Measurements from ENCODE around the gene MSH5. TPM values are rescaled to one million over a fixed set of nuclear protein-coding genes. Genes with fewer than 3 reads are reported as not detected.
A peak's percentile ranks its signal among the peaks of the same experiment; 100 is the strongest.

Gene MSH5
- total and polyA plus RNA-seq, 2 experiments from 2014 or later: 7.4 to 39.4 TPM

DNA sequence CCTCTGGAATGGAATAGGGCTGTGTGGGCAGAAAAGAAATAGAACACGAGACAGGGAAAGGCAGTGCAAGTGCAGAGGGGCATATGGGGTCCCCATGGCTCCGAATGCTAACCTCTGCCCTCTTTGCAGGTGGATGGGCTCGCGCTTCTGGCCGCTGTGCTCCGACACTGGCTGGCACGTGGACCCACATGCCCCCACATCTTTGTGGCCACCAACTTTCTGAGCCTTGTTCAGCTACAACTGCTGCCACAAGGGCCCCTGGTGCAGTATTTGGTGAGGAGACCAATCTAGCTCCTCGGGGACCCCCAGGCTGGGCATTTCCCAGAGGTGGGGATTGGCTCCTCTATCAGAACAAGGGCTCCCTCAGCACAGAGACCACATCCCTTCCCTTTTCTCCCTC lies 21.5 kb downstream of the MSH5 start:
- Histone ChIP-seq H3K9me3 (ENCODE audit: low read depth) (no peaks in the 10 kb centered on the region), H3K36me3 (no peaks in the 10 kb centered on the region), H3K4me3 (no peak overlapping the region), H3K27ac (no peak overlapping the region), H3K27me3 (no peaks in the 10 kb centered on the region), H3K4me1 (ENCODE audit: low read depth) (peaks cover 5% of the 10 kb centered on the region)
- TF ChIP-seq, protein P1, sequence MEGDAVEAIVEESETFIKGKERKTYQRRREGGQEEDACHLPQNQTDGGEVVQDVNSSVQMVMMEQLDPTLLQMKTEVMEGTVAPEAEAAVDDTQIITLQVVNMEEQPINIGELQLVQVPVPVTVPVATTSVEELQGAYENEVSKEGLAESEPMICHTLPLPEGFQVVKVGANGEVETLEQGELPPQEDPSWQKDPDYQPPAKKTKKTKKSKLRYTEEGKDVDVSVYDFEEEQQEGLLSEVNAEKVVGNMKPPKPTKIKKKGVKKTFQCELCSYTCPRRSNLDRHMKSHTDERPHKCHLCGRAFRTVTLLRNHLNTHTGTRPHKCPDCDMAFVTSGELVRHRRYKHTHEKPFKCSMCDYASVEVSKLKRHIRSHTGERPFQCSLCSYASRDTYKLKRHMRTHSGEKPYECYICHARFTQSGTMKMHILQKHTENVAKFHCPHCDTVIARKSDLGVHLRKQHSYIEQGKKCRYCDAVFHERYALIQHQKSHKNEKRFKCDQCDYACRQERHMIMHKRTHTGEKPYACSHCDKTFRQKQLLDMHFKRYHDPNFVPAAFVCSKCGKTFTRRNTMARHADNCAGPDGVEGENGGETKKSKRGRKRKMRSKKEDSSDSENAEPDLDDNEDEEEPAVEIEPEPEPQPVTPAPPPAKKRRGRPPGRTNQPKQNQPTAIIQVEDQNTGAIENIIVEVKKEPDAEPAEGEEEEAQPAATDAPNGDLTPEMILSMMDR (IDR thresholded peaks at IDR 0.05; ENCODE audit: low read depth, low read length): no peak
- no peak for DNase-seq (ENCODE audit: low read depth in 1 of 2, low spot score in 1 of 2)

DNA sequence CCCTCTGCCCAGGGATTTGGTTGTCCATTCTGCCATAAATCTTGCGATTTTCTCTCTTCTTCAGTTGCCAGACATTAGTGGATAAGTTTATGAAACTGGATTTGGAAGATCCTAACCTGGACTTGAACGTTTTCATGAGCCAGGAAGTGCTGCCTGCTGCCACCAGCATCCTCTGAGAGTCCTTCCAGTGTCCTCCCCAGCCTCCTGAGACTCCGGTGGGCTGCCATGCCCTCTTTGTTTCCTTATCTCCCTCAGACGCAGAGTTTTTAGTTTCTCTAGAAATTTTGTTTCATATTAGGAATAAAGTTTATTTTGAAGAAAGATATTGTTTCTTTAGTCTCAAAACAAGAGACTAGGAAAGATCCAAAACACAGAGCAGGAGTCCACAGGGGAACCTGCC lies 22.6 kb downstream of the MSH5 start, which contains the start of gene SAPCD1:
SAPCD1 (plus strand) TSS at position 301 of the 400 bp plus-strand sequence. CDS start 399 bp downstream, outside the sequence.
- H3K27ac ChIP-seq: no peak within 1 kb of the TSS
- TF ChIP-seq, protein P1 (IDR thresholded peaks at IDR 0.05; ENCODE audit: low read depth, low read length): no peak
- no peaks in the 10 kb centered on the region for H3K9me3 ChIP-seq (ENCODE audit: low read depth)
- no peak within 1 kb of the TSS for H3K4me3 ChIP-seq
- no peaks in the 10 kb centered on the region for H3K27me3 ChIP-seq
- no peak for DNase-seq (ENCODE audit: low read depth in 1 of 2, low spot score in 1 of 2)
- H3K36me3 ChIP-seq: no peaks in the 10 kb centered on the region
- peaks cover 5% of the 10 kb centered on the region for H3K4me1 ChIP-seq (ENCODE audit: low read depth)

DNA sequence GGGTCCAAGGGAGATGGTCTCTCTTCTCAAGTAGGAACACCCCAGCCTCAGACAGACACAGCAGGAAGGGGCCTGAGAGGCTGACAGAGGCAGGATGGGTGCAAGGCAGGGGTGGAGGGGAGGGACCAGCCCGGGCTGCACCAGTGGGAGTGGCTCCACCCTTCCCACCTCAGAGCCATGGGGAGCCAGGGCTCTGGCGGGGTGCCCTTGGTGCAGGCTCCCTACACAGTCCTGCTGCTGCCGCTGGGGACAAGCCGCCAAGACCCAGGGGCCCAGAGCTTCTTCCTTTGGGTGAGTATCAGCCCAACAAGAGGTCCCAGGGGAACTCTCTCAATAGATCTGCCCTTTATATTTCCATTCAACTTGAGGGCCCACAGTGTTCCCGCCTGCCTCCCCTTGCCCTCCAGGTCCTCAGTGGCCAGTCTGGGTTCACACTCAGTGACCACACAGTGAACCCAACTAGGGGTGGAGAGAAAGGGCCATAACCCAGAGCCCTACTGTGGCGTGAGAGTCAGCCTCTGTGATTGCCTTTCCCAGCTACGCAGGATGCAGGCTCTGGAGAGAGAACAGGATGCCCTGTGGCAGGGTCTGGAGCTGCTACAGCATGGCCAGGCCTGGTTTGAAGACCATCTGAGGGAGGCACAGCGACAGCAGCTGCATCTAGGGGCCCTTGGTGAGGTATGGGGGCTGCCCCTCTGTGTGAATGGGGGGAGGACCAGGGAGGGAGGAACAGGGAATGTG lies 23.2 kb downstream of the MSH5 start:
- TF ChIP-seq, protein P1 (IDR thresholded peaks at IDR 0.05; ENCODE audit: low read depth, low read length): no peak
- Histone ChIP-seq H3K27me3 (no peaks in the 10 kb centered on the region), H3K36me3 (no peaks in the 10 kb centered on the region), H3K4me3 (no peak overlapping the region), H3K9me3 (ENCODE audit: low read depth) (no peaks in the 10 kb centered on the region), H3K4me1 (ENCODE audit: low read depth) (peaks cover 5% of the 10 kb centered on the region), H3K27ac (no peak overlapping the region)
- no peak for DNase-seq (ENCODE audit: low read depth in 1 of 2, low spot score in 1 of 2)

DNA sequence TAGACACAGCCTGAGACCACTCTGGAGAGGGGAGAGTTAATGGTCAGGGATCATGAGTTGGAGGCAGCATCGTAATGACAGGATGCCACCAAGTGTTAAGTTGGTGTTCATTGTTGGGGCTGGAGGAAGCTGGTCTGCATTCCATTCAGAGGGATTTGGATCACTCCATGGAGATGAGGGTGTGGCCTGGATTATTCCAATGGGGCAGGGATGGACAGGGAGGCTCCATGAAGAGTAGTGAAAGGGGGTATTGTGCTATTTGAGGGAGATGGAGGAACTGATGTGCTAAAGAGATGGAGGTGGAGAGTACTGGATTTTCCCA lies 23.8 kb downstream of the MSH5 start:
- TF ChIP-seq, protein P1 (IDR thresholded peaks at IDR 0.05; ENCODE audit: low read depth, low read length): no peak
- no peak overlapping the region for H3K27ac ChIP-seq
- H3K4me3 ChIP-seq: no peak overlapping the region
- DNase-seq (ENCODE audit: low read depth in 1 of 2, low spot score in 1 of 2): peak in 1 of 2 donors; percentile 48
- no peaks in the 10 kb centered on the region for H3K36me3 ChIP-seq
- H3K4me1 ChIP-seq (ENCODE audit: low read depth): peaks cover 5% of the 10 kb centered on the region
- H3K9me3 ChIP-seq (ENCODE audit: low read depth): no peaks in the 10 kb centered on the region
- H3K27me3 ChIP-seq: no peaks in the 10 kb centered on the region

DNA sequence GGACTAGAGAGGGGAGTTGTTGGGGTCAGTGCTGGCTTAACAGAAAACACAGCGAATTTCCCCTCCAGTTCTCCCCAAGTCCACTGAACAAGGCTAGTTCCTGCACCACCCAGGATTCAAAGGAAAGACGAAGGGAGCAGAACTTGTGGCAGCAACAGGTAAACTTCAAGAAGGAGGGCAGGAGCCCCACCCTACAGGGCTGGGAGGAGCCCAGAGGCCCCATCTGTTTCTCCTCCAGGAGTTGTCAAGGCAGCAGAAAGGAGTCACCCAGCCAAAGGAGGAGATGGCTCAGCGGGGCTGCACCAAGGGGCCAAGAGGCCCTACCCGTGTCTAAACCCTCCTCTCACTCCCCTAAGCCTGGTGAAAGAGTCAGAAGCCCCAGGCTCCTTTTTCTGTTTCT lies 24.4 kb downstream of the MSH5 start:
- no peak for DNase-seq (ENCODE audit: low read depth in 1 of 2, low spot score in 1 of 2)
- H3K4me3 ChIP-seq: no peak overlapping the region
- no peaks in the 10 kb centered on the region for H3K36me3 ChIP-seq
- peaks cover 5% of the 10 kb centered on the region for H3K4me1 ChIP-seq (ENCODE audit: low read depth)
- TF ChIP-seq, protein P1 (IDR thresholded peaks at IDR 0.05; ENCODE audit: low read depth, low read length): no peak
- H3K9me3 ChIP-seq (ENCODE audit: low read depth): no peaks in the 10 kb centered on the region
- H3K27me3 ChIP-seq: no peaks in the 10 kb centered on the region
- no peak overlapping the region for H3K27ac ChIP-seq

All from cardiac muscle cell (in vitro differentiated cells and primary cell).